Uterus (tissue), 4 donors: ENCODE data around the gene DRG2. TPM values are rescaled to one million over a fixed set of nuclear protein-coding genes. Genes with fewer than 3 reads are reported as not detected.

Source experiments
- DNase-seq, 2 donors: peaks; one replicate each; pipeline ENCODE4 v3.0.0-alpha.2; 2019 to 2020
- H3K27ac ChIP-seq, 2 donors: fragments of 200-600 bp; sonication (generic); 1 replicate in 1 of 2; 2 replicates in 1 of 2; pipeline ENCODE4 v1.5.1; 2016 to 2018
- H3K27me3 ChIP-seq, 2 donors: fragments of 200-600 bp; sonication (generic); one replicate each; pipeline ENCODE4 v1.5.1; 2018 to 2019; ENCODE audit warnings: control low read depth in 1 of 2
- H3K36me3 ChIP-seq, 2 donors: fragments of 200-600 bp; sonication (generic); one replicate each; pipeline ENCODE4 v1.5.1; 2019; ENCODE audit warnings: control low read depth in 1 of 2
- H3K4me1 ChIP-seq, 2 donors: fragments of 200-600 bp; sonication (generic); one replicate each; pipeline ENCODE4 v1.5.1; 2018 to 2019; ENCODE audit warnings: control low read depth in 1 of 2
- H3K4me3 ChIP-seq, 2 donors: fragments of 200-600 bp; sonication (generic); 1 replicate in 1 of 2; 2 replicates in 1 of 2; pipeline ENCODE4 v1.5.1; 2018 to 2019; ENCODE audit warnings: mild to moderate bottlenecking in 1 of 2
- H3K9me3 ChIP-seq, 2 donors: fragments of 200-600 bp; sonication (generic); one replicate each; pipeline ENCODE4 v1.5.1; 2019; ENCODE audit warnings: control low read depth in 1 of 2
- POLR2A ChIP-seq, 2 donors: fragments of 450-650 bp; IDR thresholded peaks; one replicate each; pipeline ENCODE4 v1.6.1; 2016; ENCODE audit warnings: antibody characterized with exemption in 2 of 2, mild to moderate bottlenecking in 1 of 2, moderate library complexity in 1 of 2
- intact Hi-C: fragments of 100-400 bp; cut with DNase I; formaldehyde crosslinking; loops from one replicate; pipeline ENCODE4 v1.15.1; 2023; ENCODE audit warnings: low total_unique reads
- total RNA-seq, 4 donors: library from RNA; depleted of rRNA in 3 of 4; stranded (reverse); fragments of >200 nt in 3 of 4; gene quantifications; one replicate each; pipeline versions ENCODE4 v1.1.0 to v1.2.4, GENCODE V29; 2014 to 2023
- TF ChIP-seq, protein P1 (sequence below), 4 experiments: fragments of 200-600 bp in 2 of 4; fragments of 450-650 bp in 2 of 4; sonication (generic) in 2 of 4; IDR thresholded peaks; one replicate each; pipeline ENCODE4 v1.5.1; 2016 to 2019; ENCODE audit warnings: antibody characterized with exemption in 4 of 4, mild to moderate bottlenecking in 2 of 4, moderate library complexity in 1 of 4
- donor health status: DM: yes; HTN: yes; CAD: no.

Gene DRG2
- total RNA-seq, 4 donors from 2014 or later: 33.0 to 45.6 (median 41.4) TPM

DNA sequence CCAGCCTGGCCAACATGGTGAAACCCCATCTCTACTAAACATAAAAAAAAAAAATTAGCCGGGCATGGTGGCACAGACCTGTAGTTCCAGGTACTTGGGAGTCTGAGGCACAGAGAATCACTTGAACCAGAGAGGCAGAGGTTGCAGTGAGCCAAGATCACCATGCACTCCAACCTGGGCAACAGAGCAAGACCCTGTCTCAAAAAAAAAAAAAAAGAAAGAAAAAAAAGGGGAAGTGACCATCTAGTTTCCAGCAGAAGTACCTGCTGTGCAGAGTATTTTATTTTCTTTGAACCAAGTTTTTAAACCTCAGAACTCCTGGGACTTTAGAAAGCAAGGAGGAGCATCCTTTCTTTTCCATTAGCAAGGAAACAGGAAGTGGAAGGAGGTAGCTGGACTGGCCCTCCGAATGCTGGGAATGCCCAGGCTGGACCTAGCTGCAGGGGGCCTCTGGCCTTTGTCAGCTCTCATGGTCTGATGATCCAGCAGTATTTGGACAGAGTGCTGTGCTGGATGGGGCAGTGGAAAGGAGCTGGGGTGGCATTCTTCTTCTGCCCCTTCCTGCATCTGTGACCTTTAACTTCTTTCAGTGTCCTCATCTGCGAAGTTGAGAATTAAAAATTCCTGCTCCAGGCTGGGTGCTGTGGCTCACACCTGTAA is 41.9 kb upstream of the DRG2 start:
- H3K36me3 ChIP-seq: no peaks in the 10 kb centered on the region
- peaks cover 0 to 4% of the 10 kb centered on the region in 2 donors for H3K4me1 ChIP-seq
- H3K27me3 ChIP-seq: no peaks in the 10 kb centered on the region
- TF ChIP-seq POLR2A (IDR thresholded peaks at IDR 0.05): no peak
- TF ChIP-seq, protein P1, sequence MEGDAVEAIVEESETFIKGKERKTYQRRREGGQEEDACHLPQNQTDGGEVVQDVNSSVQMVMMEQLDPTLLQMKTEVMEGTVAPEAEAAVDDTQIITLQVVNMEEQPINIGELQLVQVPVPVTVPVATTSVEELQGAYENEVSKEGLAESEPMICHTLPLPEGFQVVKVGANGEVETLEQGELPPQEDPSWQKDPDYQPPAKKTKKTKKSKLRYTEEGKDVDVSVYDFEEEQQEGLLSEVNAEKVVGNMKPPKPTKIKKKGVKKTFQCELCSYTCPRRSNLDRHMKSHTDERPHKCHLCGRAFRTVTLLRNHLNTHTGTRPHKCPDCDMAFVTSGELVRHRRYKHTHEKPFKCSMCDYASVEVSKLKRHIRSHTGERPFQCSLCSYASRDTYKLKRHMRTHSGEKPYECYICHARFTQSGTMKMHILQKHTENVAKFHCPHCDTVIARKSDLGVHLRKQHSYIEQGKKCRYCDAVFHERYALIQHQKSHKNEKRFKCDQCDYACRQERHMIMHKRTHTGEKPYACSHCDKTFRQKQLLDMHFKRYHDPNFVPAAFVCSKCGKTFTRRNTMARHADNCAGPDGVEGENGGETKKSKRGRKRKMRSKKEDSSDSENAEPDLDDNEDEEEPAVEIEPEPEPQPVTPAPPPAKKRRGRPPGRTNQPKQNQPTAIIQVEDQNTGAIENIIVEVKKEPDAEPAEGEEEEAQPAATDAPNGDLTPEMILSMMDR (IDR thresholded peaks at IDR 0.05): no peak
- intact Hi-C loops: no loop called here
- DNase-seq: no peak
- no peaks in the 10 kb centered on the region for H3K9me3 ChIP-seq
- H3K27ac ChIP-seq: no peak overlapping the region
- no peak overlapping the region for H3K4me3 ChIP-seq

DNA sequence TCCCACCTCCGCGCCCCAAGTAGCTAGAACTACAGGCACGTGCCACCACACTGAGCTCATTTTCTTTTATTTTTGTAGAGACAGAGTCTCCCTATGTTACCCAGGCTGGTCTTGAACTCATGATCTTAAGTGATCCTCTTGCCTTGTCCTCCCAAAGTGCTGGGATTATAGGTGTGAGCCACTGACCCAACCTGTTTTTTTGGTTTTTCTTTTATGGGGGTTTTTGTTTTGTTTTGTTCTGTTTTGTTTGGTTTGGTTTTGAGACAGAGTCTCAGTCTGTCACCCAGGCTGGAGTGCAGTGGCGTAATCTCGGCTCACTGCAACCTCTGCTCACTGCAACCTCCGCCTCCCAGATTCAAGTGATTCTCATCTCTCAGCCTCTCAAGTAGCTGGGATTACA is 32.2 kb upstream of the DRG2 start:
- no peaks in the 10 kb centered on the region for H3K4me1 ChIP-seq
- no peaks in the 10 kb centered on the region for H3K27me3 ChIP-seq
- no peak overlapping the region for H3K4me3 ChIP-seq
- TF ChIP-seq, protein P1 (IDR thresholded peaks at IDR 0.05): no peak
- no peak for TF ChIP-seq POLR2A (IDR thresholded peaks at IDR 0.05)
- no peaks in the 10 kb centered on the region for H3K36me3 ChIP-seq
- DNase-seq: no peak
- intact Hi-C loops: no loop called here
- H3K9me3 ChIP-seq: no peaks in the 10 kb centered on the region
- H3K27ac ChIP-seq: no peak overlapping the region

DNA sequence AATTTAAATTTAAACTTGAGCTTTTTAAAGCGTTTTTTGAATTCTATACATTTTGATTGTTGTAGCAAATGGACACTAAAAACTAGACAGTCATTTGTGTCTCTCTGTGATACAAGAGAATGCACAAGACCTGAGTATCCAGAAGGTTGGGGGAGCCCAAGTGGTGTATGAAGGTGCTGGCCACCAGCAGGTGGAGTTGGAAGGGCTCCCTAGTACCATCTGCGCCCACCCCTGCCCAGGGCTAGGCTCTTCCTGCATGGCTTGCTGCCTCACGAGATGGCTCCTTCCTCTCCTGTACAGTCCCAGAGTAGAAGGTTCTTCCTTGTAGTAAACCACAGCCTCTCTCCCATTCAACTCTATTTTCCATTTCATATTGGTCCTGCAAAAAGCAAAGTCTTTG is 31.5 kb upstream of the DRG2 start:
- Histone ChIP-seq H3K4me3 (no peak overlapping the region), H3K9me3 (no peaks in the 10 kb centered on the region), H3K36me3 (no peaks in the 10 kb centered on the region), H3K4me1 (no peaks in the 10 kb centered on the region), H3K27me3 (no peaks in the 10 kb centered on the region), H3K27ac (no peak overlapping the region)
- intact Hi-C loops: no loop called here
- TF ChIP-seq, protein P1 (IDR thresholded peaks at IDR 0.05): no peak
- DNase-seq: no peak

DNA sequence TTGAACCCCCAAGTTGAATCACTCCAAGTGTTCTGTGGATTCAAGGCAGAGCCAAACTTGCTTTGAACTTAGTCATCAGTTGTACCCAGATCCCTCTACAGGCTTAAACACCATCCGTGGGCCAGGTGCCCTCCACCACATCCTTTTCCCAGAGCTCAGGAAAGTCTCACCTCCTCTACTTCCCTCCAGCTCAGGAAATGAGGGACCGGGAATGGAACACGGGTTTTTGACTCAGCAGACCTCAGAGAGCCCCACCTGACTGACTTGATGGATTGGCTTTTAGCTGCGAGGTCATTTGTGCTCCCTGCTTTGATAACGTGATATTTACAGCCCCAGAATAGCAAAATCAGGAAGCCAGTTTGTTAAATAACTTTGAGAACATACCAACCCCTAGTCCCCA is 28.5 kb upstream of the DRG2 start:
- no peaks in the 10 kb centered on the region for H3K9me3 ChIP-seq
- H3K36me3 ChIP-seq: no peaks in the 10 kb centered on the region
- no peak for DNase-seq
- H3K4me3 ChIP-seq: no peak overlapping the region
- intact Hi-C loops: no loop called here
- no peak overlapping the region for H3K27ac ChIP-seq
- no peaks in the 10 kb centered on the region for H3K4me1 ChIP-seq
- H3K27me3 ChIP-seq: no peaks in the 10 kb centered on the region
- TF ChIP-seq, protein P1 (IDR thresholded peaks at IDR 0.05): no peak
- no peak for TF ChIP-seq POLR2A (IDR thresholded peaks at IDR 0.05)

DNA sequence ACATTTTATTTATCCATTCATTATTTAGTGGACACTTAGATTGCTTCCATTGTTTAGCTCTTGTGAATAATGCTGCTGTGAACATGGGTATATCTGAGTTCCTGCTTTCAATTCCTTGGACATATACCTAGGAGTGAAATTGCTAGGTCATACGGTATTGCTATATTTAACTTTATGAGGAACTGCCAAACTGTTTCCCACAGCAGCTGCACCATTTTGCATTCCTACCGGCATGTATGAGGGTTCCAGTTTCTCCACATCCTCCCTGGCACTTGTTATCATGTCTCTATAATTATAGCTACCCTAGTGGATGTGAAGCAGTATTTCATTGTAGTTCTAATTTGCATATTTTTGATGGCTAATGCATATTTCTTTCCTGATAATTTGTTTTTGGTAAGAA is 23.7 kb upstream of the DRG2 start:
- no peak for DNase-seq
- Histone ChIP-seq H3K4me1 (no peaks in the 10 kb centered on the region), H3K9me3 (no peaks in the 10 kb centered on the region), H3K4me3 (no peak overlapping the region), H3K27me3 (no peaks in the 10 kb centered on the region), H3K36me3 (no peaks in the 10 kb centered on the region), H3K27ac (no peak overlapping the region)
- intact Hi-C loops: no loop called here
- no peak for TF ChIP-seq POLR2A (IDR thresholded peaks at IDR 0.05)
- TF ChIP-seq, protein P1 (IDR thresholded peaks at IDR 0.05): no peak
